HUDEP-2 (cell line): Measurements from ENCODE around the gene ITPK1.
A peak's percentile ranks its signal among the peaks of the same experiment; 100 is the strongest.

Experiments
- DNase-seq, 76 experiments: peaks; one replicate each; lab custom pipeline; 2025; ENCODE audit not compliant: unreplicated experiment in 76 of 76; lab: John Stamatoyannopoulos, UW

ITPK1 gene

GRCh38 chr14:92930737-92931602 is 184.8 kb downstream of the ITPK1 start:
- no peak for DNase-seq

GRCh38 chr14:92929689-92930608 is 185.8 kb downstream of the ITPK1 start:
- DNase-seq: no peak

DNA sequence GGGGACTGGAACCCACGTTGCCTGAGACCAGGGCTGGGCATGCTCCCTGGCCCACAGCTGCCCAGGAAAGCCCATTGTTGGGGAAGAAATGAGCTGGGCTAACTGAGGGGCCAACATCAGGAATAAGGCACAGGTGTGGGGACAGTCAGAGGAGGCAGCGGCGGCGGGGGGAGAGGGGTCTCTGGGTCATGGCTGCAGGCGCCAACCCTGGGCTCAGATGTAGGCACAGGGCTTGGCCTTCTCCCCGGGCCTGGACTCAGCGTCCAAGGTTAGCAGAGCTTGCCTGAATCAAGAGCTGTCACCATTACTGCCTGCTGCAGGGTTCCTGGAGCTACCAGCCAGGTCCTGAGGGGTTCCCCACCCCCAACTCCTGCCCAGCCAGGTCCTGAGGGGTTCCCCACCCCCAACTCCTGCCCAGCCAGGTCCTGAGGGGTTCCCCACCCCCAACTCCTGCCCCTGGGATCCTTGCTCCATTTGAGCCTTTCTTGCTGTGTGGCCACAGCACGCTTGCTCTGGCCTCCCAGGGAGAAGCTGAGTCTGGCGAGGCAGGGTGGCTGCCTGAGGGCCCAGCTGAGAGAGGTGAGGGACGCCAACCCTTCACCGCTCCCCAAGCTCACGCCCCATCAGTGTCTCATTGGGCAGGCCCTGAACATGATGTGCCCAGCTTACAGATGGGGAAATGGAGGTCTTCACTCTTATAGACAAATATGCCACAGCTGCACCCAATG is 186.6 kb downstream of the ITPK1 start:
- DNase-seq: no peak

DNA sequence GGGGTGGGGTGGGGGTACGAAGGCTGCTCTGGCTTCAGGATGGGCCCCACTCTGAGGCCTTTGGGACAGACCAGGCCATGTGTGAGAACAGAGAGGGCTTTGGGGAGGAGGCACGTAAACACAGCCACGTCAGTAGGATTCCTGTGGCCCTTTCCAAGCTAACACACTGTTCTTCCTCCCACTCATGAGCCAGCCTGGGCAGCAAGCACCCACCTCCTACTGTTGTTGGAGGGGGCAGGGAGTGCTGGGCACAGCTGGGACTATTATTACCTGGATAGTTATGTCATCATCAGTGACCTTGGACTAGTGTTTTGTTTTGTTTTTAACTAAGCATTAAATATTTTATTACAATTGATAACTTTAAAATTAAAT is 187.5 kb downstream of the ITPK1 start:
- no peak for DNase-seq

GRCh38 chr14:92927349-92928257 is 188.1 kb downstream of the ITPK1 start:
- no peak for DNase-seq

GRCh38 chr14:92926931-92927330 is 188.8 kb downstream of the ITPK1 start:
- DNase-seq: no peak

DNA sequence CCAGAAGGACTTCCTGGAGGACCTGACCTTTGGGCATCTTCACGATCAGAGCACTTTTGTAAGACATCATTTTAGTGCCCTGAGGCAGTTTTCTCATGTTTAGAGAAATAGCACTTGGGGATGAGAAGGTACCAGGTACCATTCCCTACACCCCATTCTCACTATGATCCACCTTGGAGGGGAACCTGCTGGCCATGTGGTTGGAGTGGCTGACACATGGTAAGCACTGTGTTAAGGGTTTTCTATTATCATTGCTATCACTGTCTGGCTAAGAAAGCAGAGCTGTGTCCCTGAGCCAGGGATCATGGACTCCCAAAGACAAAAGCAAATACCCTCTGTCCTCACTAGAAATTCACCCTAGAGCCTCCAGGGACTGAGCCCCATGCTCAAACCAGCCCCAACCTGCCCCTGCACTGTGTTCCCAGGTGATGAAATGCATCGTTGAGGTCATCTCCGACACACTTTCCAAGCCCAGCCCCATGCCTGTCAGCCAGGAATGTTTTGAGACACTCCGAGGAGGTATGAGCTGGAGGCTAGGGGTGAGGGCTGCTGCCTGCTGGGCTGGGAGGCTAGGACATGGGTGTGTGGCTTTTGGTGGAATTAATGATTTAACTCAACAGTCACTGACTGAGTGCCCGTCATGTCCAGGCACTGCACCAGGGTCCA is 189.4 kb downstream of the ITPK1 start:
- no peak for DNase-seq

DNA sequence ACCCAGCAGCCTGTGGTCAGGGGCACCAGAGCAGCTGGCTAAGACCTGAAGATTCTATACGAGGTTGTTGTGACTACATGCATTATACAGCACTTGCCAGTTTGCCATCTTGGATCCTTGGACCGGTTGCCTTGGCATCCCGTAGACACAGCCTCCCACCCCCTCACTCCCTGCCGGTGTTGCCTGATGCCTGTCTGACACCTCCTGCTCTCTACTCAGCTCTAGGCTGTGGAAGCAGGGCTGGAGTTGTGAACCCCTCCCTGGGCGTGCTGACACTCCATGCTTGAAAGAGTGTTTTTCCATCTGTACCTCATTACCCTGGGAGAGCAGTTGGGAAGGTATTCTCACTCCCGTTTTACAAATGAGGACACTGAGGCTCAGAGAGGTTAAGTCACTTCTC is 190.3 kb downstream of the ITPK1 start:
- no peak for DNase-seq

GRCh38 chr14:92924247-92924646 is 191.5 kb downstream of the ITPK1 start:
- DNase-seq: no peak

- no peak for DNase-seq
Observed at GRCh38 chr14:92923744-92924103, 192.0 kb downstream of the ITPK1 start.

DNA sequence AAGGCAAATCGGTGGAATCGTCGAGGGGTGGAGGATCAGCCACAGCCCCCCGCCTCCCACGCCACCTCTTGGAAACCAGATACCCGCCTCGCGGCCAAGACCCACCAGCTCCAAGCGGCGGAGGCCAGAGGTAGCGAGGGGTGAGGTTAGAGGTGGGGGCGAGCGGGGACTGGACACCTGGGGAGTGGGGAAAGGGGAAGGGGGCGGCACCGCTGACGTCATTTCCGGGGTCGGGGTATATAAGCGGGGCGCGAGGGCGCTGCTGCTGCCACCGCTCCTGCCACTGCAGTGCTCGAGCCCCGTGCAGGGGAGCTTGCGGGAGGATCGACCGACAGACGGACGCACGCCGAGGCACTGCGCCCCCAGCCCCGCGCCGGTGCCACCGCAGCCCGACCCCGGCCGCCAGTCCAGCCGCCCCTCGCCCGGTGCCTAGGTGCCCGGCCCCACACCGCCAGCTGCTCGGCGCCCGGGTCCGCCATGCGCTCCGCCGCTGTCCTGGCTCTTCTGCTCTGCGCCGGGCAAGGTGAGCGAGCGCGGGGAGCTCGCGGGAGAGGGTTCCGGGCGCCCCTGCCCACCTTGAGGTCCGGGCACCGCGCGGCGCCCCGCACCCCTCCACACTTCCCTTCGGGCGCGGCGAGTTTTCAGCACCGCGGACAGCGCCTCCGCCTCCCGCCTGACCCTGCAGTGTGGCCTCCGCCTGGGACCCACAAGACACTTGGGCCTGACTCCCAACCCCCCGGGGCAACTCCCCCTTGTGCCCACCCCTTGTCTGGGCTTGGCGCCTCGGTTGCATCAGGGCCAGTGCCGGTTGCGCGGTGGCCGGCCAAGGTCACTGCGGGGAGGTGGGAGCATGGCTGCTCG is 192.6 kb downstream of the ITPK1 start, which contains the start of gene CHGA:
Gene CHGA, plus strand, starts transcription at position 268 of the 861 bp plus-strand sequence. Its CDS starts 210 bp downstream, at position 478.
- DNase-seq: peak in 51 of 76 experiments; percentile 5 to 64 (median 29)

DNA sequence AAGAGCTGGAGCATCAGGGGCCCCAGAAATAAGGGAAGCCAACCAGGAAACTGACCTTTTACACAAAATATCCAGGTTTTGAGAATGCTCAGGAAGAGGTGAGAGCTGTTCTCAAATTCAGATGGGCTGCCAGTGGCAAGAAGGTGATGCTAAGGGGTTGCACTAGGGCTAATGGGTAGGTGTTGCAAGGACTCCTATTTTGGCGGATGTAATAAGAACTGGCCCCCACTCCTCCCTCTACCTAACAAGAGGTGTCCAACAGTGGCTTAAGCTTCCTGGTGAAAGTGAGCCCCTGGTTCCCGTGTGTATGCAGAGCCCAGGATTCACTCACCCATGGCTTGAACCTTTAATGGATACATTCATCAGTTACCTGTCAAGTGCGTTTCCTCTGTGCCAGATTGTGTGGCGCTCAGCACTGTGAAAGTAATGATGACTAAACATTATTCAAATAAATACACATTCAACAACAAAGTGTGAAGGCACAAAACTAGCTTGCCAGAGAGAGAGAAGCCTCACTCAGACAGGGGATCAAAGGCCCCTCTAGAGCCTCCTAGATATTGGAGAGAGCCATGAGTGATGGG is 193.5 kb downstream of the ITPK1 start:
- no peak for DNase-seq

DNA sequence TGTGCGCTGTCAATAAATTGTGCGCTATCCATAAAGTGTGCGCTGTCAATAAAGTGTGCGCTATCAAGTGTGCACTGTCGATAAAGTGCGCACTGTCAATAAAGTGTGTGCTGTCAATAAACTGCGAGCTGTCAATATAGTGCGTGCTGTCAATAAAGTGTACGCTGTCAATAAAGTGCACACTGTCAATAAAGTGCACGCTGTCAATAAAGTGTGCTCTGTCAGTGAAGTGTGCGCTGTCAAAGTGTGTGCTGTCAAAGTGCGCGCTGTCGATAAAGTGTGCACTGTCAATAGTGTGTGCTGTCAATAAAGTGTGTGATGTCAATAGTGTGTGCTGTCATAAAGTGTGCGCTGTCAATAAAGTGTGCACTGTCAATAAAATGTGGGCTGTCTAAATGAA is 195.7 kb downstream of the ITPK1 start:
- DNase-seq: no peak

- no peak for DNase-seq
Observed at GRCh38 chr14:92917956-92918355, 197.8 kb downstream of the ITPK1 start.

- no peak for DNase-seq
Observed at GRCh38 chr14:92917041-92917940, 198.4 kb downstream of the ITPK1 start.

DNA sequence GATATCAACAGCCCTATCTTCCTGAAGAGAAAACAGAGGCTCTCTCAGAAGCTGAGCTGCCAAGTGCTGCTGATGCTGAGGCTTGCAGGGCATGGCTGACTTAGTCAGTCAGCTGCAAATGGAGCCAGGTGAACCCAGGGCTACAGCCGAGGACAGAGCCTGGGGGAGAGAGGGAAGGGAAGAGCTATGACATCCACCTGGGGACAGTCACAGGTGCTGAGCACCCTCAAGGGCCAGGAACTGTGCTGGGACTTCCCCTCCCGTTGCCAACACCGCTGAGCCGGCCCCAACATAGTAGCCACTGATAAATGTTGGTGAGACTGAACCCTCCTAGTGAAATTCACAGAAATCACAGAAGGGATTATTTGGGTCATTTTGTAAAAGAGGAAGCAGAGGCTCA is 199.5 kb downstream of the ITPK1 start:
- no peak for DNase-seq

- DNase-seq: peak in 30 of 76 experiments; percentile 2 to 52 (median 12)
Observed at GRCh38 chr14:92914087-92914656, 201.6 kb downstream of the ITPK1 start.
